ENCODE results near the gene PDLIM7.

PDLIM7 gene

DNA sequence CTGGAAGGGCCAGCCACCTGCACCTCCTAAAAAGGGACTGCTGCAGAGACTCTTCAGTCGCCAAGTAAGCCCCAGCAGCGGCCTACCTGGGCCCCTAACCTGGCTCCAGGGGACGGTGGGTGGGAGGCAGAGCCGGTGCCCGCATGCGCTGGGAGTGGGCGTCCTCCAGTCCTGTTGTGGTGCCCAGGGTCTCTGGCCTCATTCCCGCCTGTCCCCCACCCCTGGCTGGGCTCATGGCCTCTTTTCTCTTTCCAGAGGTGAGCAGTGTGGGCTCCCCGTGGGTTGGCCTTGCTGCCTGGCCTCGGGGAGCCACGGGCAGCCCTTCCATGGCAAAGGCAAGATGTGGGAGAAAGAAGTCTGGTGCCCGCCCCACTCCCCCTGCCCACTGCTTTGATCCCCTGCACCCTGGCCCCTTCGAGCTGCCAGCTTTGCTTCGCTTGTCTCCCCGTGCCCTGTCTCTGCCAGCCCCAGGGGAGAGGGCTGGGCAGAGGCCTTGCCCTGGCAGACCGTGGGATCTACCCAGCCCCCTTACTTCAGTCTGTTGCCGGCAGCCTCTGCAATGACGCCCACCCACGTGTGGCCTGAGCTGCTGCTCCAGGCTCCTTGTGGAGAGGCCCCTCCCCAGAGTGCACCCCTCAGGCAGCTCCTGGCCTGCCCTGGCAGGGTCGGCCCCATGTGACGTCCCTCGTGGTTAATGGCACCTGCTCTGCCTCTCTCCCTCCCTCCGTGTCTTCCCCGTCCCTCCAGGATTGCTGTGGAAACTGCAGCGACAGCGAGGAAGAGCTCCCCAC, 56.2 kb downstream of the PDLIM7 start:
- H3K27me3 Mint-ChIP-seq (ENCODE audit: low read depth), result peaks cover 14% of the 10 kb centered on the region
- peaks cover 16% of the 10 kb centered on the region for H3K4me1 Mint-ChIP-seq
- TF ChIP-seq, protein P1, sequence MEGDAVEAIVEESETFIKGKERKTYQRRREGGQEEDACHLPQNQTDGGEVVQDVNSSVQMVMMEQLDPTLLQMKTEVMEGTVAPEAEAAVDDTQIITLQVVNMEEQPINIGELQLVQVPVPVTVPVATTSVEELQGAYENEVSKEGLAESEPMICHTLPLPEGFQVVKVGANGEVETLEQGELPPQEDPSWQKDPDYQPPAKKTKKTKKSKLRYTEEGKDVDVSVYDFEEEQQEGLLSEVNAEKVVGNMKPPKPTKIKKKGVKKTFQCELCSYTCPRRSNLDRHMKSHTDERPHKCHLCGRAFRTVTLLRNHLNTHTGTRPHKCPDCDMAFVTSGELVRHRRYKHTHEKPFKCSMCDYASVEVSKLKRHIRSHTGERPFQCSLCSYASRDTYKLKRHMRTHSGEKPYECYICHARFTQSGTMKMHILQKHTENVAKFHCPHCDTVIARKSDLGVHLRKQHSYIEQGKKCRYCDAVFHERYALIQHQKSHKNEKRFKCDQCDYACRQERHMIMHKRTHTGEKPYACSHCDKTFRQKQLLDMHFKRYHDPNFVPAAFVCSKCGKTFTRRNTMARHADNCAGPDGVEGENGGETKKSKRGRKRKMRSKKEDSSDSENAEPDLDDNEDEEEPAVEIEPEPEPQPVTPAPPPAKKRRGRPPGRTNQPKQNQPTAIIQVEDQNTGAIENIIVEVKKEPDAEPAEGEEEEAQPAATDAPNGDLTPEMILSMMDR (IDR thresholded peaks at IDR 0.05; ENCODE audit: unreplicated experiment in 3 of 3), result no peak
- H3K36me3 Mint-ChIP-seq (ENCODE audit: low read depth), result peaks cover 34% of the 10 kb centered on the region
- no peak overlapping the region for H3K27ac Mint-ChIP-seq
- no peak overlapping the region for H3K4me3 Mint-ChIP-seq
- no peaks in the 10 kb centered on the region for H3K9me3 Mint-ChIP-seq

DNA sequence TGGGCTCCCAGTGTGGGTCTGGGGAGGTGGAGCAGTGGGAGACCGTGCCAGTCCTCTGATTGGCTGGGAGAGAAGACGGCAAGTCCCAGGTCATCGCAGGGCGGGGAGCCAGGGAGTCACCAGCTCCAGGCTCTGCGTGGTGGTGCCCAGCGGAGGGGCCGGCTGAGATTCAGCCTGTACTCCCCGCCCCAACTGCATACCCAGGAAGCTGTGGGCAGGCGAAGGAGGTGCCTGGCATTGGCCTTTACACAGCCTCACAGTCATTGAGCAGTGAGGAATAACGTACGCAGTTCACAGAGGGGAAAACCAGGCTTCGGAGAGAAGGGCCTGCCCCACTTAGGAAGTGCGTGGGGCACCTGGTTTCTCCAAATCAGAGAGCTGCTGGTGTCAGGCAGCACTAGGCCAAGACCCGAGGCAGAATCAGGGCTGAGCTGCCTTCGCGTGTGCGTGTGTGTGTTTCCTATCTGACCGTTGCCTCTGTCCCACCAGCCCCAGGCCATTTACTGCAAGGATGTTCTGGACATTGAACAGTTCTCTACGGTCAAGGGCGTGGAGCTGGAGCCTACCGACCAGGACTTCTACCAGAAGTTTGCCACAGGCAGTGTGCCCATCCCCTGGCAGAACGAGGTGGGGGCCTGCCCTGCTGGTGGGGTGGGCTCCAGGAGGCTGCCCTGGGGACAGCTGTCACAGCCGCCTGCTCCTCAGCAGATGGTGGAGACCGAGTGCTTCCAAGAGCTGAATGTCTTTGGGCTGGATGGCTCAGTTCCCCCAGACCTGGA, 57.0 kb downstream of the PDLIM7 start:
- Mint-ChIP-seq H3K27me3 (ENCODE audit: low read depth) (peaks cover 6% of the 10 kb centered on the region), H3K36me3 (ENCODE audit: low read depth) (peaks cover 37% of the 10 kb centered on the region), H3K9me3 (no peaks in the 10 kb centered on the region), H3K27ac (no peak overlapping the region), H3K4me3 (no peak overlapping the region), H3K4me1 (peaks cover 9% of the 10 kb centered on the region)
- TF ChIP-seq, protein P1 (IDR thresholded peaks at IDR 0.05; ENCODE audit: unreplicated experiment in 3 of 3), result no peak

DNA sequence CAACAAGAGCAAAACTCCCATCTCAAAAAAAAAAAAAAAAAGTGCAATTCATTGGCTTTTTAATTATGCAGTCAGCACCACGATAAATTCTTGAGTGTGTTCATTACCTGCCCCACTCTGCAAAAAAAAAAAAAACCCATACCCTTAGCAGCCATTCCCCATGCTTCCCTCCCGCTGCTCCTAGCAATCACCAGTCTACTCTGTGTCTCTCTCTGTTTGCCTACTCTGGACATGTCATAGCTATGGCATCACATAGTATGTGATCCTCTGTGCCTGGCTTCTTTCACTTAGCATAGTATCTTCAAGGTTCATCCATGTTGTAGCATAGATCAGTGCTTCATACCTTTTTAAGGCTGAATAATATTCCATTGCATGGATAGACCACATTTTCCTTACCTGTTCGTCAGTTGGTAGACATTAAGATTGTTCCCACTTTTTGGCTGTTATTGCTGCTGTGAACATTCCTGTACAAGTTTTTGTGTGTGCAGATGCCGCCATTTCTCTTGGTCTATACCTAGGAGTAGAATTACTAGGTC, 57.8 kb downstream of the PDLIM7 start:
- peaks cover 40% of the 10 kb centered on the region for H3K36me3 Mint-ChIP-seq (ENCODE audit: low read depth)
- H3K27me3 Mint-ChIP-seq (ENCODE audit: low read depth), result peaks cover under 1% of the 10 kb centered on the region
- no peak overlapping the region for H3K27ac Mint-ChIP-seq
- H3K9me3 Mint-ChIP-seq, result no peaks in the 10 kb centered on the region
- H3K4me1 Mint-ChIP-seq, result peaks cover under 1% of the 10 kb centered on the region
- TF ChIP-seq, protein P1 (IDR thresholded peaks at IDR 0.05; ENCODE audit: unreplicated experiment in 3 of 3), result no peak
- H3K4me3 Mint-ChIP-seq, result no peak overlapping the region

DNA sequence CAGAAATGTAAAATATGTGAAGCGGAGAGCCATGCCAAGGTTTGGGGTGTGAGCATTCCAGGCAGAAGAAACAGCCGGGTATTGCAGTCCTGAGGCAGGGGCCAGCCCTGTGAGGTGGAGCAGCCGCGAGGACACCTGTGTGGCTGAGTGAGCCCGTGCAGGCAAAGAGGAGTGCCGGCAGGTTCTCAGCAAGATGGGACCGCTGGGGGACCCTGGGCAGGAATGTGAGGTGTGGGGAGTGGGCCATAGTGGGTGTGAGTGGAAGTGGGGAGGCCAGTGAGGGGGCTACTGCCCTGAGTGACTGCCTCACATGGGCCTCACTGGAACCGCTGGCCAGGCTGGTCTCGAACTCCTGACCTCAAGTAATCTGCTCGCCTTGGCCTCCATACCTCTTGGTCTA, 58.9 kb downstream of the PDLIM7 start:
- H3K9me3 Mint-ChIP-seq, result no peaks in the 10 kb centered on the region
- H3K4me1 Mint-ChIP-seq, result no peaks in the 10 kb centered on the region
- no peaks in the 10 kb centered on the region for H3K27me3 Mint-ChIP-seq (ENCODE audit: low read depth)
- H3K27ac Mint-ChIP-seq, result no peak overlapping the region
- no peak overlapping the region for H3K4me3 Mint-ChIP-seq
- H3K36me3 Mint-ChIP-seq (ENCODE audit: low read depth), result peaks cover 41% of the 10 kb centered on the region
- TF ChIP-seq, protein P1 (IDR thresholded peaks at IDR 0.05; ENCODE audit: unreplicated experiment in 3 of 3), result no peak

DNA sequence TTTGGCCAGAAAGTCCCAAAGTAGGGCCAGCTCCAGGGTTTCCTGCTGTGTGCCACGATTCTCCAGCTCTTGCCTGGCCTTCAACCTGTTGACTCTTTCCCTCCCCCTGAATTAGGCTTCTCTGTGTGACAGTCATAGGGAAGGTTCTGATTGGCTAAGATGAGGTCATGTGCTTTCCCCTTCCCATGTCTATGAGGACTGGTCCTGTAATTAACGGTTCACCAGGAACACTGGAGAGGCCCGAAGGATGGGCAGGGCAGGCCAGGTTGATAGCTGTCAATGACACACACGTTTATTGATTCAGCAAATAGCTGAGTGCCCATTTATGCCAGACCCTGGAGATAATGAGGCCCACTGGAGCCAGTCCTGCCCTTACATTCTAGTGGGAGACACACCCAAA, 59.8 kb downstream of the PDLIM7 start:
- peaks cover 43% of the 10 kb centered on the region for H3K36me3 Mint-ChIP-seq (ENCODE audit: low read depth)
- H3K27ac Mint-ChIP-seq, result no peak overlapping the region
- TF ChIP-seq, protein P1 (IDR thresholded peaks at IDR 0.05; ENCODE audit: unreplicated experiment in 3 of 3), result no peak
- no peaks in the 10 kb centered on the region for H3K27me3 Mint-ChIP-seq (ENCODE audit: low read depth)
- H3K4me3 Mint-ChIP-seq, result no peak overlapping the region
- H3K4me1 Mint-ChIP-seq, result no peaks in the 10 kb centered on the region
- H3K9me3 Mint-ChIP-seq, result no peaks in the 10 kb centered on the region

Data from nephron (organoid).